BJ (cell line): ENCODE data around the gene SLC12A5. TPM values are rescaled to one million over a fixed set of nuclear protein-coding genes. Genes with fewer than 3 reads are reported as not detected.

Source experiments
- CTCF ChIA-PET: fragments of 350-600 bp; formaldehyde crosslinking; extraction: SDS; loops from one replicate; lab custom pipeline; 2021; ENCODE audit warnings: antibody characterized with exemption, inconsistent platforms; lab: Yijun Ruan, JAX
- POLR2A ChIA-PET: fragments of 300-600 bp; sonication (Branson Sonifier 250); formaldehyde crosslinking; extraction: SDS; loops from one replicate; lab custom pipeline; 2021; ENCODE audit warnings: antibody characterized with exemption; lab: Charles Lee
- DNase-seq: peaks from one replicate; pipeline ENCODE4 v3.0.0-alpha.2; 2011; ENCODE audit warnings: low read depth
- H3K27me3 ChIP-seq: 2 replicates; pipeline ENCODE4 v1.6.0; 2011; ENCODE audit warnings: low read length; ENCODE audit not compliant: control insufficient read depth, insufficient read depth
- H3K36me3 ChIP-seq: 2 replicates; pipeline ENCODE4 v1.5.1; 2011; ENCODE audit warnings: low read length; ENCODE audit not compliant: control insufficient read depth, insufficient read depth
- H3K4me3 ChIP-seq: 2 replicates; pipeline ENCODE4 v1.5.1; 2011; ENCODE audit warnings: low read depth, mild to moderate bottlenecking, control low read depth, low read length
- polyA plus RNA-seq: library from polyadenylated mRNA; depleted of rRNA; stranded (reverse); fragments of >200 nt; gene quantifications from 2 replicates; pipeline ENCODE4 v1.2.3, GENCODE V29; 2011
- TF ChIP-seq, protein P1 (sequence below): IDR thresholded peaks from 2 replicates; pipeline ENCODE4 v1.5.1; 2011; ENCODE audit warnings: low read depth, mild to moderate bottlenecking, control low read depth, inconsistent platforms, low read length, moderate library complexity; ENCODE audit not compliant: insufficient read depth

SLC12A5 gene
- polyA plus RNA-seq, 1 experiment = 0.61 TPM

DNA sequence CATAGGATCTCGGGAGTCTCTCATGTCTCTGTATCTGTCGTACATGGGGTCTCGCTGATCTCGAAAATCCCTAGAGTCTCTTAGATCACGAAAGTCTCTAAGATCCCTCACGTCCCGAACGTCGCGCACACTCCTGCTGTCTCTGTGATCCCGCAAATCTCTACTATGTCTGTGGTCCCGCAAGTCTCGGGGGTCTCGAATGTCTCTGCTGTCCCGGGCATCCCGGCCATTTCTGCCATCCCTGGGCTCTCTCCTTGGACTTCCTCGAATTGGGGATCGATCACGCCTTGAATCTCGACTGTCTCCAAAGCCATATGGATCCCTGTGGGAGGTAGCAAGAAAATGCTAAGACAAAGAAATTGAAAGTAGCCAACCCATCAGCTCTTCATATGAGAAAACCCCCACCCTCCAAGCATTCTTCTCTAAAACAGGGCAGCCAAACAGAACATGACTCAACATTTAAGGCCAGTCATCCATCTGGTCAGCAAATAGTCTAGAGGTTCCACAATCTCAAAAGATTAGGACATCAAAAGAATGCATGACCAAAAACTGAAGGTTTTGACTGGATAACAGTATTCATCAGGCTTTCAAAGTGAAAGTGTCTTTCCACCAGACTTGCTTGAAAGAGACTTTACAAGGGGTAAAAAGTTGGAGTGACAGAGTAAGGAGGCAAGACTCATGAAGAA lies 41.3 kb downstream of the SLC12A5 start:
- no peaks in the 10 kb centered on the region for H3K27me3 ChIP-seq
- DNase-seq = no peak
- no peak overlapping the region for H3K4me3 ChIP-seq
- TF ChIP-seq, protein P1, sequence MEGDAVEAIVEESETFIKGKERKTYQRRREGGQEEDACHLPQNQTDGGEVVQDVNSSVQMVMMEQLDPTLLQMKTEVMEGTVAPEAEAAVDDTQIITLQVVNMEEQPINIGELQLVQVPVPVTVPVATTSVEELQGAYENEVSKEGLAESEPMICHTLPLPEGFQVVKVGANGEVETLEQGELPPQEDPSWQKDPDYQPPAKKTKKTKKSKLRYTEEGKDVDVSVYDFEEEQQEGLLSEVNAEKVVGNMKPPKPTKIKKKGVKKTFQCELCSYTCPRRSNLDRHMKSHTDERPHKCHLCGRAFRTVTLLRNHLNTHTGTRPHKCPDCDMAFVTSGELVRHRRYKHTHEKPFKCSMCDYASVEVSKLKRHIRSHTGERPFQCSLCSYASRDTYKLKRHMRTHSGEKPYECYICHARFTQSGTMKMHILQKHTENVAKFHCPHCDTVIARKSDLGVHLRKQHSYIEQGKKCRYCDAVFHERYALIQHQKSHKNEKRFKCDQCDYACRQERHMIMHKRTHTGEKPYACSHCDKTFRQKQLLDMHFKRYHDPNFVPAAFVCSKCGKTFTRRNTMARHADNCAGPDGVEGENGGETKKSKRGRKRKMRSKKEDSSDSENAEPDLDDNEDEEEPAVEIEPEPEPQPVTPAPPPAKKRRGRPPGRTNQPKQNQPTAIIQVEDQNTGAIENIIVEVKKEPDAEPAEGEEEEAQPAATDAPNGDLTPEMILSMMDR = no peak
- peaks cover 12% of the 10 kb centered on the region for H3K36me3 ChIP-seq
- ChIA-PET POLR2A (no interaction called here), CTCF (no interaction called here)

DNA sequence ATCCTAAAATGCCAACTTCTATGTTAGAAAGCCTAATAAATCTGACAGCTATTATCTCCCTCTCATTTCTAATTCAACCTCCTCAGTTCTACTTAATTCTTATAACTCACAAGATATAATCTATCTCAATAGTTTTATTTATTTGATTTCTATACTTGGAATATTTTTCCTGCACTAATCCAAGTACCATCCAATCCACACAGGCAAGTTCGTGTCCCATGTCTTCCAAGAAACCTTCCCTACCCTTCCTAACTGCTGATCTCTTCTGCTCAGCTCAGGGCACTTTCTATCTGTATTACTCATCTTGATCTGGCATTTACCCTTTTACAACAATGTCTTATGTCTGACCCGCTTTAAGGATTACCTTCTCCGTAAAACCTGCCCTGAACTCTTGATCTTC lies 42.6 kb downstream of the SLC12A5 start:
- no peak for DNase-seq
- Histone ChIP-seq H3K36me3 (peaks cover 10% of the 10 kb centered on the region), H3K4me3 (no peak overlapping the region), H3K27me3 (no peaks in the 10 kb centered on the region)
- TF ChIP-seq, protein P1 = no peak
- POLR2A ChIA-PET = no interaction called here
- CTCF ChIA-PET = interaction anchor here (1.1 kb wide), 1 partner anchor 14 kb away, joined by 3 read pairs; no protein-coding TSS in a partner anchor

DNA sequence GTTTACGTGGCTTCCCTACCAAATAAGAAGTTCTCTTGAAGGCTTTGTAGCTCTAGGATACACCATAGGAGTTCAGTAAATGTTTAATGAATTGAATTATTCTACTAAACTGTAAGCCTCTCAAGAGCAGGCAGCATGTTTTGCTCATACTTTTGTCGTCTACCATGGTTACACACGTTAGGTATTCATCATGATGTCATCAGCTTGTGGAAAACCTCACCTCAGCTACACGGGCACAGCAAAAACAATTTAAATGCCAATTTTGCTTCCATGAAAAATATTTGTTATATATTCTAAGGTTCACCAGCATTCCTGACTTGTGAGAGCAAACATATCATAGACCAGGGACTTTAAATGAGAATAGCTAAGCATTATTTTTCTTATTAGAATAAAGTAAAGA lies 44.0 kb downstream of the SLC12A5 start:
- Histone ChIP-seq H3K36me3 (peaks cover 7% of the 10 kb centered on the region), H3K27me3 (no peaks in the 10 kb centered on the region), H3K4me3 (no peak overlapping the region)
- POLR2A ChIA-PET = no interaction called here
- CTCF ChIA-PET = interaction anchor here (0.6 to 1.0 kb wide), 2 partner anchors 51 to 761 kb away, joined by 3 read pairs; no protein-coding TSS in a partner anchor
- no peak for DNase-seq
- TF ChIP-seq, protein P1 = no peak

DNA sequence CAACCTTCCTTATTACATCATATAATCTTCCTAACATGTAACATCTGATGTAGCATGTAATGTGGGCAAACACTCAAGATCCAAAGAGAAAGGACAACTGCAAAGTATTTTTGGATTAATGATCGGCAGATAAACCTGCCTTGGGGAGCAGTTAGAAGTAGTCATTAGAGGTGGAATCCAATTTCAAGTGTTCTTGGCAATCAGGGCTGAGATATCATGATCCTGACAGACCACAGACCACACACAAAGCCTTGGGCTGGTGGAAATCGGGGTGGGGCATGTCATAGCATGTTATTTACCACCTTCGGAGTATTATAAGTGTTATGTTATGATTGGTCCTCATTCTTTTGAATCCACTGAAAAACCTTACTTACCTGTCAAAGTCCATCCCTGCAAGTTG lies 44.4 kb downstream of the SLC12A5 start:
- TF ChIP-seq, protein P1 = no peak
- Histone ChIP-seq H3K4me3 (no peak overlapping the region), H3K27me3 (no peaks in the 10 kb centered on the region), H3K36me3 (peaks cover 11% of the 10 kb centered on the region)
- no peak for DNase-seq
- ChIA-PET POLR2A (no interaction called here), CTCF (interaction anchor here (0.6 to 1.0 kb wide), 2 partner anchors 51 to 761 kb away, joined by 3 read pairs; no protein-coding TSS in a partner anchor)

DNA sequence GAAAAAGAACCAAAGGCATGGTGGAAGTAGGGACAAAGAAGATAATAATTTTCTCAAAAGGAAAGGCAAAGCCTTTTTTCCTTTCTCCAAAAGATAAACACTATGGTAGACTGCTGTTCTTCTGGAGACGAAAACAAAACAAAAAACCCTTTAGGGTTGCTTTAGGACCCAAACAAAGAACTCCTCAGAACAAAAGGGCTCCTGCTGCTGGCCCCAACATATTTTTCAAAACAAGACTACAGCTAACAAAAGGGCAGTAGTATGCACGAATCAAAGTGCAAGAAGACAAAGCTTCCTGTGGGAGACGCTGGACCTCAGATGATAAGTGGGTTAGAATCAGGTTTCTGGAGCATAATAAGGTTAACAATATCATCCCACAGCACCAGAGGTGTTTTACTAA lies 45.0 kb downstream of the SLC12A5 start:
- TF ChIP-seq, protein P1 = no peak
- Histone ChIP-seq H3K27me3 (no peaks in the 10 kb centered on the region), H3K36me3 (peaks cover 14% of the 10 kb centered on the region), H3K4me3 (no peak overlapping the region)
- ChIA-PET CTCF (no interaction called here), POLR2A (no interaction called here)
- DNase-seq = no peak
